Neural progenitor cell (in vitro differentiated cells): ENCODE data around the gene TLCD3A.

ENCODE experiments used
- EZH2 ChIP-seq: fragments of 200-600 bp; sonication (generic); IDR thresholded peaks from 2 replicates; pipeline ENCODE4 v1.6.1; 2017; ENCODE audit warnings: antibody characterized with exemption, mild to moderate bottlenecking, moderate library complexity
- TF ChIP-seq, protein P1 (sequence below): fragments of 200-600 bp; sonication (generic); IDR thresholded peaks from 2 replicates; pipeline ENCODE4 v1.5.1; 2017; ENCODE audit warnings: antibody characterized with exemption, mild to moderate bottlenecking

DNA sequence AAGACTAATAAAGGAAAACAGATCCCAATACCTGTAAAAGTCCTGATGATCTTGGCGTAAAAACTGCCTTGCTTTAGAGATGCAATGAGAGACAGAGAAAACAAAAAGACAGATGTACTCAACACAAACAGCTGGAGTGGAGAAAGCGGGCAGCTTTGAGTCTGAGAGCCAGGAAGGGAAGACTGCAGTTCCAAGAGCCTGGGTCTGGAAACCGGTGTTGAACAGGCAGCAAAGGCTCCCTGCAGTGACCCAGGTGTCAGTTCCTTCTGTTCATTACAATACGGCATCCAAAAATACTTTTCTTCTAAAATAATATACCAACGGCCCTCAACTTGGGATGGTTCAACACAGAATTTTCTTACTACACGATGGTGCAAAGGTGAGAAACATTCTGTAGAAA, 47.4 kb upstream of the TLCD3A start:
- TF ChIP-seq, protein P1, sequence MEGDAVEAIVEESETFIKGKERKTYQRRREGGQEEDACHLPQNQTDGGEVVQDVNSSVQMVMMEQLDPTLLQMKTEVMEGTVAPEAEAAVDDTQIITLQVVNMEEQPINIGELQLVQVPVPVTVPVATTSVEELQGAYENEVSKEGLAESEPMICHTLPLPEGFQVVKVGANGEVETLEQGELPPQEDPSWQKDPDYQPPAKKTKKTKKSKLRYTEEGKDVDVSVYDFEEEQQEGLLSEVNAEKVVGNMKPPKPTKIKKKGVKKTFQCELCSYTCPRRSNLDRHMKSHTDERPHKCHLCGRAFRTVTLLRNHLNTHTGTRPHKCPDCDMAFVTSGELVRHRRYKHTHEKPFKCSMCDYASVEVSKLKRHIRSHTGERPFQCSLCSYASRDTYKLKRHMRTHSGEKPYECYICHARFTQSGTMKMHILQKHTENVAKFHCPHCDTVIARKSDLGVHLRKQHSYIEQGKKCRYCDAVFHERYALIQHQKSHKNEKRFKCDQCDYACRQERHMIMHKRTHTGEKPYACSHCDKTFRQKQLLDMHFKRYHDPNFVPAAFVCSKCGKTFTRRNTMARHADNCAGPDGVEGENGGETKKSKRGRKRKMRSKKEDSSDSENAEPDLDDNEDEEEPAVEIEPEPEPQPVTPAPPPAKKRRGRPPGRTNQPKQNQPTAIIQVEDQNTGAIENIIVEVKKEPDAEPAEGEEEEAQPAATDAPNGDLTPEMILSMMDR: no peak
- TF ChIP-seq EZH2: no peak
